Endodermal cell (in vitro differentiated cells): Measurements from ENCODE around the gene GRIA2. TPM values are rescaled to one million over a fixed set of nuclear protein-coding genes. Genes with fewer than 3 reads are reported as not detected.

Source experiments
- DNase-seq: peaks from one replicate; pipeline ENCODE4 v3.0.0-alpha.2; 2017
- H3K27ac ChIP-seq: 2 replicates; pipeline ENCODE4 v1.5.1; 2013; ENCODE audit warnings: mild to moderate bottlenecking, low read depth, low read length, moderate library complexity
- H3K27me3 ChIP-seq: 2 replicates; pipeline ENCODE4 v1.6.1; 2013; ENCODE audit warnings: mild to moderate bottlenecking, low read length, moderate library complexity; ENCODE audit not compliant: insufficient read depth, control insufficient read depth, poor library complexity, severe bottlenecking
- H3K36me3 ChIP-seq: 2 replicates; pipeline ENCODE4 v1.7.0; 2013; ENCODE audit warnings: mild to moderate bottlenecking, low read length, moderate library complexity; ENCODE audit not compliant: control insufficient read depth, insufficient read depth
- H3K4me1 ChIP-seq: one replicate; pipeline ENCODE4 v1.7.0; 2013; ENCODE audit warnings: low read length; ENCODE audit not compliant: control insufficient read depth, insufficient read depth
- H3K4me3 ChIP-seq: 2 replicates; pipeline ENCODE4 v1.5.1; 2013; ENCODE audit warnings: mild to moderate bottlenecking, low read length, moderate library complexity
- H3K9ac ChIP-seq: 2 replicates; pipeline ENCODE4 v1.6.1; 2013; ENCODE audit warnings: mild to moderate bottlenecking, low read length, moderate library complexity; ENCODE audit not compliant: poor library complexity, severe bottlenecking; ENCODE audit errors: extremely low read depth
- H3K9me3 ChIP-seq: 2 replicates; pipeline ENCODE4 v1.6.1; 2013; ENCODE audit warnings: mild to moderate bottlenecking, low read length, moderate library complexity; ENCODE audit not compliant: control insufficient read depth
- H3K27ac Mint-ChIP-seq: 2 replicates; pipeline ENCODE4 v1.8.0; 2020; ENCODE audit warnings: mixed read lengths
- H3K27me3 Mint-ChIP-seq: 2 replicates; pipeline ENCODE4 v1.8.0; 2021; ENCODE audit warnings: mild to moderate bottlenecking, mixed read lengths; ENCODE audit not compliant: insufficient read depth
- H3K36me3 Mint-ChIP-seq: 2 replicates; pipeline ENCODE4 v1.8.0; 2020; ENCODE audit warnings: low read depth, mixed read lengths
- H3K4me1 Mint-ChIP-seq: 2 replicates; pipeline ENCODE4 v1.8.0; 2020; ENCODE audit warnings: mixed read lengths
- H3K4me3 Mint-ChIP-seq: 2 replicates; pipeline ENCODE4 v1.8.0; 2020; ENCODE audit warnings: mild to moderate bottlenecking, moderate library complexity, mixed read lengths
- H3K9me3 Mint-ChIP-seq: 2 replicates; pipeline ENCODE4 v1.8.0; 2020; ENCODE audit warnings: mild to moderate bottlenecking, mixed read lengths
- CTCF ChIP-seq: fragments of 200-600 bp; sonication (generic); conservative IDR thresholded peaks from 2 replicates; pipeline ENCODE4 v1.5.0; 2021; ENCODE audit warnings: antibody characterized with exemption, mild to moderate bottlenecking
- WGBS, 2 experiments: methylation state at CpG; one replicate each; pipeline versions ENCODE4 v1.1.5 to v1.1.7; 2013; ENCODE audit warnings: missing lambda C conversion rate in 2 of 2, mixed read lengths in 1 of 2; ENCODE audit not compliant: insufficient coverage in 1 of 2, insufficient read length in 1 of 2; 5-methylcytosine and 5-hydroxymethylcytosine counted together
- total RNA-seq, 2 donors: library from RNA; stranded (reverse); fragmentation: NEBNext Ultra II Directional in 1 of 2; extraction: Animal tissue kit (Norgen Biotek cat#: 25700) in 1 of 2; gene quantifications; 2 replicates in 1 of 2; 3 replicates in 1 of 2; pipeline ENCODE4 v1.2.1, GENCODE V29; 2021

GRIA2 gene
- total RNA-seq, 2 donors from 2014 or later, result not detected

GRCh38 chr4:157184300-157184699 is 36.2 kb upstream of the GRIA2 start:
- no peak for DNase-seq
- Histone ChIP-seq H3K27me3 (no peaks in the 10 kb centered on the region), H3K4me1 (no peaks in the 10 kb centered on the region), H3K36me3 (no peaks in the 10 kb centered on the region), H3K4me3 (no peak overlapping the region), H3K9ac (no peak overlapping the region), H3K27ac (no peak overlapping the region), H3K9me3 (no peaks in the 10 kb centered on the region)
- 89% methylated on average over 1 of the region's 1 CpG; no CpG with 5 or more reads in 1 of the 2 experiments for WGBS, 2 experiments
- Mint-ChIP-seq H3K36me3 (no peaks in the 10 kb centered on the region), H3K27me3 (no peaks in the 10 kb centered on the region), H3K27ac (no peak overlapping the region), H3K4me1 (peaks cover 4% of the 10 kb centered on the region), H3K9me3 (peaks cover 6% of the 10 kb centered on the region), H3K4me3 (no peak overlapping the region)
- TF ChIP-seq CTCF, result no peak

- no peak overlapping the region for H3K27ac ChIP-seq
- peaks cover 4% of the 10 kb centered on the region for H3K9me3 Mint-ChIP-seq
- H3K4me1 ChIP-seq, result no peaks in the 10 kb centered on the region
- DNase-seq, result no peak
- no peak for TF ChIP-seq CTCF
- H3K4me3 Mint-ChIP-seq, result no peak overlapping the region
- H3K27me3 ChIP-seq, result no peaks in the 10 kb centered on the region
- H3K27me3 Mint-ChIP-seq, result no peaks in the 10 kb centered on the region
- no peak overlapping the region for H3K9ac ChIP-seq
- H3K36me3 Mint-ChIP-seq, result no peaks in the 10 kb centered on the region
- H3K4me3 ChIP-seq, result no peak overlapping the region
- H3K9me3 ChIP-seq, result no peaks in the 10 kb centered on the region
- no peak overlapping the region for H3K27ac Mint-ChIP-seq
- H3K36me3 ChIP-seq, result no peaks in the 10 kb centered on the region
- H3K4me1 Mint-ChIP-seq, result peaks cover 4% of the 10 kb centered on the region
These were observed 35.2 kb upstream of the GRIA2 start for GRCh38 chr4:157185363-157185762.

GRCh38 chr4:157195374-157195773 is 25.2 kb upstream of the GRIA2 start:
- no peaks in the 10 kb centered on the region for H3K27me3 Mint-ChIP-seq
- no peak for DNase-seq
- Histone ChIP-seq H3K4me3 (no peak overlapping the region), H3K9ac (no peak overlapping the region), H3K27ac (no peak overlapping the region), H3K27me3 (no peaks in the 10 kb centered on the region), H3K9me3 (no peaks in the 10 kb centered on the region), H3K36me3 (no peaks in the 10 kb centered on the region), H3K4me1 (no peaks in the 10 kb centered on the region)
- H3K36me3 Mint-ChIP-seq, result no peaks in the 10 kb centered on the region
- no peak overlapping the region for H3K27ac Mint-ChIP-seq
- H3K4me3 Mint-ChIP-seq, result no peak overlapping the region
- H3K4me1 Mint-ChIP-seq, result peaks cover 1% of the 10 kb centered on the region
- H3K9me3 Mint-ChIP-seq, result no peaks in the 10 kb centered on the region
- WGBS, 2 experiments, result 92% methylated on average over 2 of the region's 2 CpGs; no CpG with 5 or more reads in 1 of the 2 experiments
- no peak for TF ChIP-seq CTCF
